Neural progenitor cell (in vitro differentiated cells): Measurements from ENCODE around the gene HDAC4. TPM values are rescaled to one million over a fixed set of nuclear protein-coding genes. Genes with fewer than 3 reads are reported as not detected.
A peak's percentile ranks its signal among the peaks of the same experiment; 100 is the strongest.

Experiments used
- DNase-seq: peaks from one replicate; pipeline ENCODE4 v3.0.0-alpha.2; 2016; ENCODE audit warnings: low spot score
- H2AFZ ChIP-seq: fragments of 200-600 bp; sonication (generic); replicated peaks from 2 replicates; pipeline ENCODE4 v1.6.1; 2016; ENCODE audit warnings: antibody characterized with exemption
- H3F3A ChIP-seq: fragments of 200-600 bp; sonication (generic); 2 replicates; pipeline ENCODE4 v1.6.1; 2016; ENCODE audit warnings: antibody characterized with exemption, low read depth
- H3K27ac ChIP-seq: fragments of 200-600 bp; sonication (generic); 2 replicates; pipeline ENCODE4 v1.5.1; 2016; ENCODE audit warnings: mild to moderate bottlenecking
- H3K27me3 ChIP-seq: fragments of 200-600 bp; sonication (generic); 2 replicates; pipeline ENCODE4 v1.6.1; 2016; ENCODE audit warnings: mild to moderate bottlenecking, moderate library complexity
- H3K36me3 ChIP-seq: fragments of 200-600 bp; sonication (generic); 2 replicates; pipeline ENCODE4 v1.5.1; 2016
- H3K4me1 ChIP-seq: fragments of 200-600 bp; sonication (generic); 2 replicates; pipeline ENCODE4 v1.6.1; 2016; ENCODE audit warnings: mixed run types
- H3K4me2 ChIP-seq: fragments of 200-600 bp; sonication (generic); 2 replicates; pipeline ENCODE4 v1.6.1; 2016
- H3K4me3 ChIP-seq: fragments of 200-600 bp; sonication (generic); 2 replicates; pipeline ENCODE4 v1.5.1; 2016
- H3K79me2 ChIP-seq: fragments of 200-600 bp; sonication (generic); 2 replicates; pipeline ENCODE4 v1.6.1; 2016; ENCODE audit warnings: low read depth
- H3K9ac ChIP-seq: fragments of 200-600 bp; sonication (generic); 2 replicates; pipeline ENCODE4 v1.6.1; 2016
- H3K9me3 ChIP-seq: fragments of 200-600 bp; sonication (generic); 2 replicates; pipeline ENCODE4 v1.5.1; 2016; ENCODE audit warnings: low read depth
- H4K20me1 ChIP-seq: fragments of 200-600 bp; sonication (generic); 2 replicates; pipeline ENCODE4 v1.6.1; 2016; ENCODE audit warnings: low read depth
- H3K27ac Mint-ChIP-seq: 3 replicates; pipeline ENCODE4 v1.8.0; 2021; ENCODE audit warnings: mixed read lengths
- H3K27me3 Mint-ChIP-seq: 2 replicates; pipeline ENCODE4 v1.8.0; 2022; ENCODE audit warnings: low read depth, mild to moderate bottlenecking, inconsistent platforms, moderate library complexity, mixed read lengths; ENCODE audit not compliant: insufficient read depth
- H3K36me3 Mint-ChIP-seq: 3 replicates; pipeline ENCODE4 v1.8.0; 2021; ENCODE audit warnings: mixed read lengths
- H3K4me1 Mint-ChIP-seq: 3 replicates; pipeline ENCODE4 v1.8.0; 2021; ENCODE audit warnings: mixed read lengths
- H3K4me3 Mint-ChIP-seq: 3 replicates; pipeline ENCODE4 v1.8.0; 2021; ENCODE audit warnings: mild to moderate bottlenecking, moderate library complexity, mixed read lengths
- H3K9me3 Mint-ChIP-seq: 3 replicates; pipeline ENCODE4 v1.8.0; 2020; ENCODE audit warnings: mixed read lengths
- EZH2 ChIP-seq: fragments of 200-600 bp; sonication (generic); IDR thresholded peaks from 2 replicates; pipeline ENCODE4 v1.6.1; 2017; ENCODE audit warnings: antibody characterized with exemption, mild to moderate bottlenecking, moderate library complexity
- EZH2phosphoT487 ChIP-seq: fragments of 200-600 bp; sonication (generic); IDR thresholded peaks from 2 replicates; pipeline ENCODE4 v1.6.1; 2017; ENCODE audit warnings: antibody characterized with exemption
- total RNA-seq: library from RNA; depleted of rRNA; stranded (reverse); fragments of >200 nt; gene quantifications from 2 replicates; pipeline ENCODE4 v1.2.3, GENCODE V29; 2015; ENCODE audit warnings: low replicate concordance
- TF ChIP-seq, protein P1 (sequence below): fragments of 200-600 bp; sonication (generic); IDR thresholded peaks from 2 replicates; pipeline ENCODE4 v1.5.1; 2017; ENCODE audit warnings: antibody characterized with exemption, mild to moderate bottlenecking

Gene HDAC4
- total RNA-seq, 1 donor from 2014 or later: 36.0 TPM

DNA sequence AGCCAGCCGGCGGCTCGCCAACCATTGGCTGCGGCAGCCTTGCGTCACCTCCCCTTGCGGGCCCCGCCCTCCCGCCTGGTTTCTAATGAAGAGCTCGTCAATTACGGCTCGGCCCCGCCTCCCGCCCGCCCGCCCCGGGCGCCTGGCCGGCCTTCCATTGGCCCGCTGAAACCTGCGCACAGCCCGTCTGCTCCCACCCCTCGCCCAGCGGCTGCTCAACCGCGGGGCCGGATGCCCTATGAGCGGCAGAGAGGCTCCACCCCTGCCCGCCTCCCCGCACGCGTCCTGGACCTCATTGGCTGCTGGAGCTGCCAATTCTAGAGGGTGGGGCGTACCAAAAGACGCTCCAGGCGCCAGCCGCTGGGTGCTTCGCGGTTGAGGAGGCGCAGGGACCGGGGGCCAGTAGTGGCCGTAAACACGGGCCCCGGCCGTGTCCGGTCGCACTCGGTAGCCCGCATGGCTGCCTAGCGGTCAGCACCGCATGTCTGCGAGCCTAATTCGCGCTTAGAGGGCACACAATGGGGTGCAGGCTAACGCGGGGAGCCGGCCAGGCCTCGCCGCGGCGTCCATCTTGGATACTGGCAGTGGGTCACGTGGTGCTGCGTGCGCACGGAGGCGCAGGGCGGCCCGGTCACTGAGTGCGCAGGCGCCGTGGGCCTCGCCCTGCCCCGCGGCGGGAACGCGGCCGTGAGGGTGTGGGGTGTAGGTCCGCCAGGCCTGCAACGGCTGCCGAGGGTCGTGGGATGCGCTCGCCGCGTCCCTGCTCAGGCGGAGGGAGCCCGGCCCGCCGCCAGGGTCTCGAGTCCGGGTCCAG lies 454 bp upstream of the HDAC4 start:
- Mint-ChIP-seq H3K4me3 (peak overlapping the region; percentile 87), H3K9me3 (peaks cover 8% of the 10 kb centered on the region), H3K36me3 (no peaks in the 10 kb centered on the region), H3K27ac (peak overlapping the region; percentile 90), H3K4me1 (peaks cover 37% of the 10 kb centered on the region), H3K27me3 (peaks cover 18% of the 10 kb centered on the region)
- DNase-seq: peak; percentile 99
- Histone ChIP-seq H3K79me2 (peaks cover 38% of the 10 kb centered on the region), H3K27ac (peak overlapping the region; percentile 96), H3F3A (peaks cover 6% of the 10 kb centered on the region), H4K20me1 (peaks cover 37% of the 10 kb centered on the region), H3K4me3 (peak overlapping the region; percentile 67), H3K4me1 (peaks cover 23% of the 10 kb centered on the region), H2AFZ (peak overlapping the region; percentile 89), H3K4me2 (peak overlapping the region; percentile 81), H3K9me3 (no peaks in the 10 kb centered on the region), H3K9ac (peak overlapping the region; percentile 93), H3K27me3 (no peaks in the 10 kb centered on the region), H3K36me3 (no peaks in the 10 kb centered on the region)
- TF ChIP-seq EZH2 (no peak), EZH2phosphoT487 (no peak)
- TF ChIP-seq, protein P1, sequence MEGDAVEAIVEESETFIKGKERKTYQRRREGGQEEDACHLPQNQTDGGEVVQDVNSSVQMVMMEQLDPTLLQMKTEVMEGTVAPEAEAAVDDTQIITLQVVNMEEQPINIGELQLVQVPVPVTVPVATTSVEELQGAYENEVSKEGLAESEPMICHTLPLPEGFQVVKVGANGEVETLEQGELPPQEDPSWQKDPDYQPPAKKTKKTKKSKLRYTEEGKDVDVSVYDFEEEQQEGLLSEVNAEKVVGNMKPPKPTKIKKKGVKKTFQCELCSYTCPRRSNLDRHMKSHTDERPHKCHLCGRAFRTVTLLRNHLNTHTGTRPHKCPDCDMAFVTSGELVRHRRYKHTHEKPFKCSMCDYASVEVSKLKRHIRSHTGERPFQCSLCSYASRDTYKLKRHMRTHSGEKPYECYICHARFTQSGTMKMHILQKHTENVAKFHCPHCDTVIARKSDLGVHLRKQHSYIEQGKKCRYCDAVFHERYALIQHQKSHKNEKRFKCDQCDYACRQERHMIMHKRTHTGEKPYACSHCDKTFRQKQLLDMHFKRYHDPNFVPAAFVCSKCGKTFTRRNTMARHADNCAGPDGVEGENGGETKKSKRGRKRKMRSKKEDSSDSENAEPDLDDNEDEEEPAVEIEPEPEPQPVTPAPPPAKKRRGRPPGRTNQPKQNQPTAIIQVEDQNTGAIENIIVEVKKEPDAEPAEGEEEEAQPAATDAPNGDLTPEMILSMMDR: no peak

DNA sequence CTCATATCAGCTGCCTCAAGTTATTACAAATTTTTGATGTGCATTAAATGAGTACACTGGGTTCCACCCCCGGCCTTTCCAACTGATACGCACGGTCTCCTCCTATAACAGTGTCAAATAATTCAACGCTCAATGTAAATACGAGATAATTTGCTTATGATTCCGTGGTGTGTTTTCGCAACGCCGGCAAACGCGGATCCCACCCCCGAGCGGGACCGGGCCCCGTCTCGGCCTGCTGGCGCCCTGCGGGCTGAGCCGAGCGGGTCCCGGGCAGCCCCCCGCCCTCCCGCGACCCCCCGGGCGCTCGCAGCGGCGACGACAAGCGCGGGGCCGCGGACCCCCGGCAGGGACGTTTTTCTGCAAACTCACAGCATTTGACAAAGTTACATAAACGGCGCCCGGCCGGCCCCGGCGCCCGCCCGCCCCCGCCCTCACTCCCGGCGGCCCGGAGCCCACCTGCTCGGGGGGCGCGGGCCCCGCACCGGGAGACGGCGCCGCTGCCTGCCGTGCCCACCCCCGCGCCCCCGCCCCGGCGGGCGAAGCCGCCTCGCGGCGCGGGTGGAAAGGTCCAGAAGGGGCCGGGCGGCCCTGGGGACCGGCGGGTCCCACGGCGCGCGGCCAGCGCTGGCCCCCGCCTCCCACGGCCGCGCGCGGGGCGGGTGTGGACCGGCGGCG lies 762 bp downstream of the HDAC4 start:
- TF ChIP-seq EZH2 (no peak), EZH2phosphoT487 (no peak)
- TF ChIP-seq, protein P1: no peak
- peak overlapping the region; percentile 85 for H3K4me3 ChIP-seq
- peaks cover 49% of the 10 kb centered on the region for H4K20me1 ChIP-seq
- peak overlapping the region; percentile 93 for H3K4me2 ChIP-seq
- peaks cover 50% of the 10 kb centered on the region for H3K79me2 ChIP-seq
- Mint-ChIP-seq H3K36me3 (no peaks in the 10 kb centered on the region), H3K27me3 (peaks cover 13% of the 10 kb centered on the region), H3K27ac (peak overlapping the region; percentile 78), H3K4me3 (peak overlapping the region; percentile 94), H3K4me1 (peaks cover 40% of the 10 kb centered on the region), H3K9me3 (peaks cover 7% of the 10 kb centered on the region)
- H2AFZ ChIP-seq: no peak overlapping the region
- peak overlapping the region; percentile 15 for H3K9ac ChIP-seq
- peaks cover 6% of the 10 kb centered on the region for H3F3A ChIP-seq
- H3K27ac ChIP-seq: no peak overlapping the region
- no peaks in the 10 kb centered on the region for H3K36me3 ChIP-seq
- H3K9me3 ChIP-seq: no peaks in the 10 kb centered on the region
- H3K4me1 ChIP-seq: peaks cover 23% of the 10 kb centered on the region
- peak; percentile 39 for DNase-seq
- no peaks in the 10 kb centered on the region for H3K27me3 ChIP-seq

DNA sequence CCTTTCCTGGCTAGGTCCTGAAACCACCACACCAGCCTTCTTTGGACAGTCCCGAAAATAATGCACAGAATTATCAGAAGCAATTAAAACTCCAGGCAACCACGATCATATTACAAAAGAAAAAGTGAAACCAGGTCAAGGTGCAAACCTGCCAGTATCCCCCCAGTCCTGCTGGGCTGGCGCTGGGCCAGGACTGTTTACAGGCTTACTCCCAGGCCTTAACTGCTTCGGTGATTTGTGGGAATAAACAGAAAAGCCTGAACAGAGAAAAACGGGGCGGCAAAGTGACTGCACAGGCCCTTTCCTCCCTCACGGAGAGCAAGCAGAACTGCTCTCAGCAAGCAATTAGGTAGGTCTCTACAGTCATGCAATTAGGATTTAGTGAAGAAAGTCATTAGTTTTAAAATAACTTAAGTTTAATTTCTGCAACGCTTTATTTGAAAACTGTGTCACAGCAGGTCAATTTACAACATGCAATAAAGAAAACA lies 1.3 kb downstream of the HDAC4 start:
- no peaks in the 10 kb centered on the region for H3K9me3 ChIP-seq
- no peaks in the 10 kb centered on the region for H3K27me3 ChIP-seq
- TF ChIP-seq, protein P1: no peak
- TF ChIP-seq EZH2: no peak
- TF ChIP-seq EZH2phosphoT487: no peak
- peaks cover 13% of the 10 kb centered on the region for H3K27me3 Mint-ChIP-seq
- H3K4me1 ChIP-seq: peaks cover 23% of the 10 kb centered on the region
- H3K36me3 Mint-ChIP-seq: no peaks in the 10 kb centered on the region
- no peaks in the 10 kb centered on the region for H3K36me3 ChIP-seq
- H3K9ac ChIP-seq: peak overlapping the region; percentile 15
- peak overlapping the region; percentile 85 for H3K4me3 ChIP-seq
- H2AFZ ChIP-seq: no peak overlapping the region
- peak; percentile 54 for DNase-seq
- peaks cover 55% of the 10 kb centered on the region for H4K20me1 ChIP-seq
- peaks cover 56% of the 10 kb centered on the region for H3K79me2 ChIP-seq
- H3K4me1 Mint-ChIP-seq: peaks cover 40% of the 10 kb centered on the region
- peaks cover 6% of the 10 kb centered on the region for H3F3A ChIP-seq
- no peak overlapping the region for H3K27ac ChIP-seq
- peak overlapping the region; percentile 93 for H3K4me2 ChIP-seq
- H3K27ac Mint-ChIP-seq: peak overlapping the region; percentile 78
- H3K4me3 Mint-ChIP-seq: peak overlapping the region; percentile 94
- H3K9me3 Mint-ChIP-seq: peaks cover 6% of the 10 kb centered on the region
